ENCODE results near the gene HEG1. TPM values are rescaled to one million over a fixed set of nuclear protein-coding genes. Genes with fewer than 3 reads are reported as not detected.

Gene HEG1
- total RNA-seq, 1 donor from 2014 or later = 40.8 TPM

DNA sequence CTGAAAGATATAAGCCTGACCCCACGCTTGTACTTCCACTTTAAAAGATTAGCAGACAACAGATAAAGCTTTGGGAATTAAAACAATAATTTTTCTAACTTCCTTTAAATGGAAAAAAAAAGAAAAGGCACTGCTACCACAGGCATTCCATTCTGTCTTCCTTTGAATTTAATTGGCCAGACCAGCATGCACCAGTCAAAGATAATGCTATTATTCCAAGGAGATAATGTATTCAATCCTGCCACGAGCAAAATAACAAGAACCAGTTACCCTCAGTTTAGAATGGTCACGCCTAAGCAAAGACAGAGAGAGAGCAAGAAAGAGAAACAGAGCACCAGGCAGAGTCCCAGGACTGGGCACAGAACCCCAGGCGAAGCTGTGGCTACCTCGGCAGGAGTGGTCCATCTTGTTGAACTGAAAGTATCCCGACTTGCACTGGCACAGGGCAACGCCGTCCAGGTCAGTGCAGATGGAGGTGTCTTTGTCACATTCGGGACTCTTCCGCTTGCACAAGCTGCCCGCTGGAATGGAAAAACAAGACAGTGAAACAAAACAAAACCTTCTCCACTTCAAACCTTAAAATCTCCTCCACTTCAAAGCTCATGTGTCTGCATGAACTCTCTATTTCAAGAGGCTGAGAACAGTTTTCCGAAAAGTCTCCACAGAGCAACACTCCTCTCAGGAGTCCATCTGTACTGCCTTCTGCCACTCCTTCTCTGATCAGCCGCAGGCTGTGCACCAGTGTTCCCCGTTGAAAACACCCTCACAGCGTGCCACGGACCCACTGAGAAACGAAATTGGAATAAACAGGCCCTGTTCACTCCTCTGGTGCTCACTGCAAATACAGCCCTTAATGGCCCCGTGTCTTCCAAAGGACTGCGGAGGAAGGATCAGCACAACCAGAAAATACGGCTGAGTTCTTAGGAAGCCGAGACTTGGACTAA, 58.2 kb downstream of the HEG1 start:
- intact Hi-C loops (cut with micrococcal nuclease) = loop anchor here (5.0 kb wide), 2 partner anchors 145 to 590 kb away; no protein-coding TSS in a partner anchor
- H3K27ac Mint-ChIP-seq = no peak overlapping the region
- no peaks in the 10 kb centered on the region for H3K9me3 Mint-ChIP-seq
- no peak for DNase-seq
- no peak overlapping the region for H3K4me3 Mint-ChIP-seq
- H3K27me3 Mint-ChIP-seq = no peaks in the 10 kb centered on the region
- H3K36me3 Mint-ChIP-seq (ENCODE audit: low read depth) = peaks cover 78% of the 10 kb centered on the region
- H3K4me1 Mint-ChIP-seq = peaks cover 20% of the 10 kb centered on the region

- peaks cover 13% of the 10 kb centered on the region for H3K4me1 Mint-ChIP-seq
- no peak overlapping the region for H3K27ac Mint-ChIP-seq
- intact Hi-C loops (cut with micrococcal nuclease) = loop anchor here (1.0 to 5.0 kb wide), 4 partner anchors 147 to 592 kb away; no protein-coding TSS in a partner anchor
- peak; percentile 87 for DNase-seq
- no peaks in the 10 kb centered on the region for H3K27me3 Mint-ChIP-seq
- peaks cover 72% of the 10 kb centered on the region for H3K36me3 Mint-ChIP-seq (ENCODE audit: low read depth)
- H3K4me3 Mint-ChIP-seq = no peak overlapping the region
- no peaks in the 10 kb centered on the region for H3K9me3 Mint-ChIP-seq
Observed at GRCh38 chr3:124995460-124995994, 60.3 kb downstream of the HEG1 start.

DNA sequence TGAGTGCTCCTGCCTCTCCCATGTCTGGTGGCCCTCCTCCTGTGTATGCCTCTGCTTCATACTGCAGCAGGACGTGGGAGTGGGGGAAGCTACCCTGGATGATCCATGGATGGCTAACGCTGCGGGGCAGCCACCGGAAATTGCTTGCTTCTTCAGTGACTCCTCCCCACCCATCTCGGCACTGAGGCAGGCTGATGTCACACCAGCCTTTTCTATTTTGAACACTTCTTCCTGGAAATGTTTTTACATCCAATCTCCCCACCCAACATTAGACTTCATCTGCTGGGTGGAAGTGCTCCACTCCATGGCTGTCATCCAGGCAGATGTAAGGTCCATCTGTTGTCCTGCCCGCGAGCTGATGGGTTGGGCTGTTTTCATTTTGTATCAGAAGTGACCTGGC, 62.3 kb downstream of the HEG1 start:
- Mint-ChIP-seq H3K9me3 (no peaks in the 10 kb centered on the region), H3K4me1 (peaks cover 12% of the 10 kb centered on the region), H3K36me3 (ENCODE audit: low read depth) (peaks cover 65% of the 10 kb centered on the region), H3K27me3 (no peaks in the 10 kb centered on the region), H3K4me3 (no peak overlapping the region), H3K27ac (no peak overlapping the region)
- no peak for DNase-seq
- intact Hi-C loops (cut with micrococcal nuclease) = no loop called here

DNA sequence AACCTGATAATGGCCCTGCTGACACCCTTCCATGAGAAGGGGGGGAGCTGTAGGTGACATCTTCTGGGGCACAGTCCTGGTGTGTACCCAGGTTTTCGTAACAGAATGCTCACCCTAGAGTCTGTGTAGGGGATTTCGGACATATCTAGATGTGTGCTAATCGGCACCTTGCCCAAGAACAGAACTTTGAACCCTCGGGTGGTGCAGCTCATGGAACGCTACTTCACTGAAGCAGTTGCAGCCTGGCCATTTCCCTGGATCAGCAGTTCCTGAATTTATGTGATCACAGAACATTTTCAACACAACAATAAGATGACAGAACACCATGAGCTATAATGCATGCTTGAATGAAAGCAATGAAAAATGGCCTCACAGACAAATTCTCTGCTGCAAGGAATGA, 63.8 kb downstream of the HEG1 start:
- Mint-ChIP-seq H3K4me3 (no peak overlapping the region), H3K9me3 (no peaks in the 10 kb centered on the region), H3K4me1 (peaks cover 12% of the 10 kb centered on the region), H3K36me3 (ENCODE audit: low read depth) (peaks cover 55% of the 10 kb centered on the region), H3K27me3 (no peaks in the 10 kb centered on the region), H3K27ac (no peak overlapping the region)
- DNase-seq = no peak
- intact Hi-C loops (cut with micrococcal nuclease) = no loop called here

DNA sequence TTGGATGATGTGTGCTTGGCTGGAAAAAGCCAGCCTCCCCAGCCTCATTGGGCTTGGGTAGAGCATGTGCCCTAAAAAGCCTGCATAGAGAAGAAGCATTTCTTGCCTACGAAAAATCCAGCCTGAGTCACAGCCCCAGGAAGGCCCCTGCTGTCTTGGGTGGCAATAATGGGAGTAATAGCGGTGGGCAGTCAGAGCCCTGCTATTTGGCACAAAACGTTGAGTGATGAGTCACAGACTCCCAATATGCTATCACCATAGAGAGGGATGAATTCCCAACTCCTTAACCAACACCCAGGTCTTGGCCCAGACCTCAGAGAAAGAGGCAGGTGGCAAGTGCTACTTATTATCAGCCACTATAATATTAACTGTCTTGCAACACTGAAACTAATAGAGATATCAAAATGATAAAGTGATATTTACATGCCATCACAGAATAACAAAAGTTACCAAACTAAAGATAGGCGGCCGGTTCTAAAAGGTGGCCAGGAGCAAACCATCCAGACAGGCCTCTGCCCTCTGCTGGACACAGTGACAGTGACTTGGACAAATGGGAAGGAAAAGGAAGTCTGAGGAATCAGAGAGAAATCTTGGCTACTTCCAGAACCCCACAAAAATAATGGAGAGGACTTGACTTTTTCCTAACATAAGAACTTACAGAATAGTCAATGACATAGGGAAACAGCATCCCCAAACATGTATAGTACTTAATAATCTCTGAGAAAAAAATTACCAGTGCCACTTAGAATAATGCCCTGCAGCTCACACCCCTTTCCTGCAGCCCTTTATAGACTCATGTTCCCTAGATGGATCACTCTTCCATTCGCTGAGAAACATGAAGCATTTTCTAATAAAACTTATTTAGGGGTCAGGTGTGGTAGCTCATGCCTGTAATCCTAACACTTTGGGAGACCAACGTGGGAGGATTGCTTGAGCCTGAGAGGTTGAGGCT, 69.3 kb downstream of the HEG1 start:
- intact Hi-C loops (cut with micrococcal nuclease) = no loop called here
- H3K4me1 Mint-ChIP-seq = peaks cover 5% of the 10 kb centered on the region
- peaks cover 40% of the 10 kb centered on the region for H3K36me3 Mint-ChIP-seq (ENCODE audit: low read depth)
- DNase-seq = no peak
- H3K4me3 Mint-ChIP-seq = no peak overlapping the region
- H3K27me3 Mint-ChIP-seq = no peaks in the 10 kb centered on the region
- H3K27ac Mint-ChIP-seq = no peak overlapping the region
- no peaks in the 10 kb centered on the region for H3K9me3 Mint-ChIP-seq

DNA sequence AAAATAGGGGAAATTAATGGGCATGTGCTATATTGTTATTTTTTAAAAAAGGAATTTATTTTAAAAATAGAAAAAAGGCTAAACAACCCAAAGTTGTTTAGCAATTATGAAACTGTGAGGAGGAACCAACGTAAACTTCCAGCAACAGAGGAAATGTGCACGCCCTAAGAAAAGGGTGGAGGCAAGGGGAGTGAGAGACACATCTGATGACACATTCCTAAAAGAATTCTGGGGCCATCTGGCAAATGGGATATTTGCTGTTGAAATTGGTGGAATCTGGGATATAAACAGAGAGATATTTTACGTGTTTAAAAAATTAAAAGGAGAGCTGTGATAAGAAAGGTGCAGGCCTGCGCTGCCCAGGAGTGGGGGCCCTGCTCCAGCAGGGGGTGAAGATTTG, 70.4 kb downstream of the HEG1 start:
- H3K4me1 Mint-ChIP-seq = peaks cover 5% of the 10 kb centered on the region
- no peak overlapping the region for H3K4me3 Mint-ChIP-seq
- H3K36me3 Mint-ChIP-seq (ENCODE audit: low read depth) = peaks cover 32% of the 10 kb centered on the region
- H3K27ac Mint-ChIP-seq = no peak overlapping the region
- intact Hi-C loops (cut with micrococcal nuclease) = no loop called here
- DNase-seq = no peak
- no peaks in the 10 kb centered on the region for H3K27me3 Mint-ChIP-seq
- H3K9me3 Mint-ChIP-seq = no peaks in the 10 kb centered on the region

- H3K4me1 Mint-ChIP-seq = peaks cover 5% of the 10 kb centered on the region
Observed at GRCh38 chr3:124984754-124985153, 71.0 kb downstream of the HEG1 start.

DNA sequence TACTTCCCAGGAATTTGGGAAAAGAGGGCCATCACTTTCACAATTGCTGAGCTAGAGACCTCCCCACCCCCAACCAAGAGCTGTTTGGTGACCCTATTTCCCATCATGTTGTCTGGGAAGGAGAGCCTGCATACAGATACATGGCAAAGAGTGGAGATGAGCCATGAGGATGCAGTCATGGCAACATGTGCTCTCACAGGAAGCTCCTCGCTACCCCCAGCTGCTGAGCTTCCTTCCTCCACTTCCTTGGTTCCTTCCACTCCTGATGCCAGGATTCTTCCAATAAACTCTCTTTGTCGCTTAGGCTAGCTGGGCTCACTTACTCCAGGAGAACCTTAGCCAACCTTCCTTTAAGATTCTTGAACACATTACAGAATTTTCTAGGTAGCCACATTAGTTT, 72.9 kb downstream of the HEG1 start:
- peaks cover 28% of the 10 kb centered on the region for H3K36me3 Mint-ChIP-seq (ENCODE audit: low read depth)
- H3K4me1 Mint-ChIP-seq = peaks cover 5% of the 10 kb centered on the region
- no peaks in the 10 kb centered on the region for H3K9me3 Mint-ChIP-seq
- no peak for DNase-seq
- H3K27ac Mint-ChIP-seq = no peak overlapping the region
- no peaks in the 10 kb centered on the region for H3K27me3 Mint-ChIP-seq
- no peak overlapping the region for H3K4me3 Mint-ChIP-seq
- intact Hi-C loops (cut with micrococcal nuclease) = no loop called here

More at GRCh38 chr3:124984754-124985153, 71.0 kb downstream of the HEG1 start:
- intact Hi-C loops (cut with micrococcal nuclease) = no loop called here
- no peaks in the 10 kb centered on the region for H3K27me3 Mint-ChIP-seq
- H3K9me3 Mint-ChIP-seq = no peaks in the 10 kb centered on the region
- DNase-seq = no peak
- peaks cover 29% of the 10 kb centered on the region for H3K36me3 Mint-ChIP-seq (ENCODE audit: low read depth)
- no peak overlapping the region for H3K4me3 Mint-ChIP-seq
- no peak overlapping the region for H3K27ac Mint-ChIP-seq

- Mint-ChIP-seq H3K27me3 (no peaks in the 10 kb centered on the region), H3K36me3 (ENCODE audit: low read depth) (peaks cover 42% of the 10 kb centered on the region)
- intact Hi-C loops (cut with micrococcal nuclease) = no loop called here
Observed at GRCh38 chr3:124981472-124981871, 74.3 kb downstream of the HEG1 start.

GRCh38 chr3:124978627-124979026, 77.2 kb downstream of the HEG1 start:
- DNase-seq = no peak
- Mint-ChIP-seq H3K36me3 (ENCODE audit: low read depth) (peaks cover 46% of the 10 kb centered on the region), H3K27ac (no peak overlapping the region), H3K9me3 (no peaks in the 10 kb centered on the region), H3K27me3 (no peaks in the 10 kb centered on the region), H3K4me1 (peaks cover 8% of the 10 kb centered on the region), H3K4me3 (no peak overlapping the region)
- intact Hi-C loops (cut with micrococcal nuclease) = no loop called here

More at GRCh38 chr3:124981472-124981871, 74.3 kb downstream of the HEG1 start:
- Mint-ChIP-seq H3K27ac (no peak overlapping the region), H3K4me3 (no peak overlapping the region), H3K9me3 (no peaks in the 10 kb centered on the region), H3K4me1 (peaks cover 5% of the 10 kb centered on the region)
- DNase-seq = no peak

DNA sequence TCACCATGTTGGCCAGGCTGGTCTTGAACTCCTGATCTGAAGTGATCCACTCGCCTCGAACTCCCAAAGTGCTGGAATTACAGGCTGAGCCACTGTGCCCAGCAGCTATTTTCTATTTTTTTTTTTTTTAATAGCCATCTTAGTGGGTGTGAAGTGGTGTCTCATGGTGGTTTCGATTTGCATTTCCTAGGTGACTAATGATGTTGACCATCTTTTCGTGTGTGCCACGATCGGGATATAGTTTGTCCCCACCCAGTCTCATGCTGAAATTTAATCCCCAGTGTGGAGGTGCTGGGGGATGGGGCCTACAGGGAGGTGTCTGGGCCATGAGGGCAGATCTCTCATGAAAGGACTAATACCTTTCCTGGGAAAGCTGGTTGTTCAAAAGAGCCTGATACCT, 79.4 kb downstream of the HEG1 start:
- DNase-seq = no peak
- Mint-ChIP-seq H3K4me3 (no peak overlapping the region), H3K4me1 (peaks cover 12% of the 10 kb centered on the region)

DNA sequence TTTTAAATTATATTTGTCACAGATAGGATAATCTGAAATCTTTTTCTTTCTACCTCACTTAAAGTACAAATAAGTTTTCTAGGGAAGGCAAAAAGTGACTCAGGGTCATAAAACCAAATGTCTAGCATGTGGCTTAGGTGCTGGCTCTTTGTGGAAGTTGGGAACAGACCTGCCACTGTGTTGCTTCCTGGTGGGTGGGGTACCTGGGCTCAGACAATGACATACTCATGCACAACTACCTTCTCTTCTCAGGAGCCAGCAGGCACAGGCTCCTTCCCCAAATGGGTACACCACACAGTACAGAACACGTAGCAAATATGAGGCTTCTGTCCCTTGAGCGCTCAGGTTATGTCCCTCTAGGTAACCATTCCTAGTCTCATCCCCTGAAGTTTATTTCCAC, 81.1 kb downstream of the HEG1 start:
- Mint-ChIP-seq H3K4me3 (no peak overlapping the region), H3K27me3 (no peaks in the 10 kb centered on the region), H3K27ac (no peak overlapping the region), H3K36me3 (ENCODE audit: low read depth) (peaks cover 61% of the 10 kb centered on the region), H3K4me1 (peaks cover 15% of the 10 kb centered on the region), H3K9me3 (no peaks in the 10 kb centered on the region)
- intact Hi-C loops (cut with micrococcal nuclease) = no loop called here
- DNase-seq = no peak

More for the DNA sequence above, 79.4 kb downstream of the HEG1 start:
- Mint-ChIP-seq H3K27ac (no peak overlapping the region), H3K9me3 (no peaks in the 10 kb centered on the region), H3K27me3 (no peaks in the 10 kb centered on the region), H3K36me3 (ENCODE audit: low read depth) (peaks cover 51% of the 10 kb centered on the region)
- intact Hi-C loops (cut with micrococcal nuclease) = no loop called here

DNA sequence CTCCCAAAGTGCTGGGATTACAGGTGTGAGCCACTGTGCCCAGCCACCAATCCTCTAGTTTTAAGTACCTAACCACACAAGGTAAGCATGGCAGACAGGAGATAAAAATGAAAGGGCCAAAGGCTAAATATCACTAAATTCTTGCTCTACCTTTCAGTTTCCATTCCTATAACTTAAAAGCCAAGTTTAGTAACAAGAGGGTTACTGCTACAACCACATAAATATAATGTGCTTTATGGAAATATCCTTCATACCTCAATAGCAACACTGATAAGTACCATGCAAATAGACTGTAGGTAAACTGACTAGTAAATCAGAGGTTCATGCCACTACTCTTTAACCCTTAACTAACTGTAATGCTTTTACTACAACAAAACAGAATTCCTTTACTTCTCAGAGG, 82.5 kb downstream of the HEG1 start:
- Mint-ChIP-seq H3K4me1 (peaks cover 17% of the 10 kb centered on the region), H3K4me3 (no peak overlapping the region), H3K27me3 (no peaks in the 10 kb centered on the region), H3K9me3 (no peaks in the 10 kb centered on the region), H3K27ac (no peak overlapping the region), H3K36me3 (ENCODE audit: low read depth) (peaks cover 63% of the 10 kb centered on the region)
- intact Hi-C loops (cut with micrococcal nuclease) = no loop called here
- DNase-seq = no peak
